ENCODE data around the gene BPI.
"Not testable (repeated sequence)": the region's sequence is repeated elsewhere in the genome, so short reads cannot be mapped to it uniquely, and the experiment has no call there.

Gene BPI

GRCh38 chr20:38306379-38306778 is 2.4 kb downstream of the BPI start:
- DNase-seq, result no peak

GRCh38 chr20:38307371-38308046 is 3.6 kb downstream of the BPI start:
- no peak for DNase-seq

- no peak for DNase-seq
These were observed 4.1 kb downstream of the BPI start for GRCh38 chr20:38308047-38308438.

GRCh38 chr20:38308447-38308846 is 4.5 kb downstream of the BPI start:
- no peak for DNase-seq

GRCh38 chr20:38311091-38311490 is 7.1 kb downstream of the BPI start:
- DNase-seq, result no peak

- no peak for DNase-seq
These were observed 7.5 kb downstream of the BPI start for GRCh38 chr20:38311491-38311890.

- DNase-seq, result no peak
These were observed 9.7 kb downstream of the BPI start for GRCh38 chr20:38313676-38314075.

- not testable (repeated sequence) for DNase-seq
These were observed 10.4 kb downstream of the BPI start for GRCh38 chr20:38314350-38314749.

GRCh38 chr20:38315290-38315966 is 11.5 kb downstream of the BPI start:
- peak; percentile 51 for DNase-seq

- DNase-seq, result no peak
These were observed 12.4 kb downstream of the BPI start for GRCh38 chr20:38316341-38316740.

GRCh38 chr20:38317422-38317821 is 13.5 kb downstream of the BPI start:
- DNase-seq, result no peak

- DNase-seq, result no peak
These were observed 16.3 kb downstream of the BPI start for GRCh38 chr20:38320221-38320620.

- peak; percentile 78 for DNase-seq
These were observed 18.1 kb downstream of the BPI start for GRCh38 chr20:38321959-38322598.

- no peak for DNase-seq
These were observed 20.2 kb downstream of the BPI start for GRCh38 chr20:38324159-38324558.

- DNase-seq, result no peak
These were observed 21.2 kb downstream of the BPI start for GRCh38 chr20:38325167-38325566.

GRCh38 chr20:38325905-38326304 is 21.9 kb downstream of the BPI start:
- DNase-seq, result no peak

GRCh38 chr20:38326309-38326708 is 22.4 kb downstream of the BPI start:
- DNase-seq, result no peak

GRCh38 chr20:38330638-38331037 is 26.7 kb downstream of the BPI start:
- DNase-seq, result no peak

- no peak for DNase-seq
These were observed 27.3 kb downstream of the BPI start for GRCh38 chr20:38331245-38331644.

- DNase-seq, result no peak
These were observed 27.9 kb downstream of the BPI start for GRCh38 chr20:38331814-38332213.

GRCh38 chr20:38334016-38334415 is 30.1 kb downstream of the BPI start:
- DNase-seq, result no peak

- DNase-seq, result no peak
These were observed 32.8 kb downstream of the BPI start for GRCh38 chr20:38336726-38337125.

- DNase-seq, result peak; percentile 32
These were observed 33.7 kb downstream of the BPI start for GRCh38 chr20:38337561-38338140.

Measured in midbrain (tissue), 1 donor.